ENCODE results near the gene FAM72A.
"Not testable (repeated sequence)": the region's sequence is repeated elsewhere in the genome, so short reads cannot be mapped to it uniquely, and the experiment has no call there.

DNA sequence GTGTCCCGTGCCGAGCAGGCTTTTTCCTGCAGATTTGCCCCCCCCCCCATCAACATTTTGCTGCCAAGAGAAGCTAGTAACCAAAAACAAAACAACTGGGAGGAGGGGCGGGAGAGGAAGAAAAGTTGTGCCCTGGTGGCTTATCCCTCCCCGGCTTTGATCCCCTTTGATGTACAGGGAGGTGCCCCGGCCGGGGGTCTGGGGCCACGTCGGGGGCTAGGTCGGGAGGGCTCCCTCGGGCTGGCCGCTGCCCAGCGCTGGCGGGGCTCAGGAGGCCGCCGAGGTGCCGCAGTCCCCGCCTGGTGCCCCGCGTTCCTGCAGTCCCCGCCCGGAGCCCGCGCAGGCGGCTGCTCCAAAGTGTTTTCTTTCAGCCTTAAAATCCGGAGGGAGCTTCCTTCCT is 2.2 kb upstream of the FAM72A start:
- TF ChIP-seq, protein P1, sequence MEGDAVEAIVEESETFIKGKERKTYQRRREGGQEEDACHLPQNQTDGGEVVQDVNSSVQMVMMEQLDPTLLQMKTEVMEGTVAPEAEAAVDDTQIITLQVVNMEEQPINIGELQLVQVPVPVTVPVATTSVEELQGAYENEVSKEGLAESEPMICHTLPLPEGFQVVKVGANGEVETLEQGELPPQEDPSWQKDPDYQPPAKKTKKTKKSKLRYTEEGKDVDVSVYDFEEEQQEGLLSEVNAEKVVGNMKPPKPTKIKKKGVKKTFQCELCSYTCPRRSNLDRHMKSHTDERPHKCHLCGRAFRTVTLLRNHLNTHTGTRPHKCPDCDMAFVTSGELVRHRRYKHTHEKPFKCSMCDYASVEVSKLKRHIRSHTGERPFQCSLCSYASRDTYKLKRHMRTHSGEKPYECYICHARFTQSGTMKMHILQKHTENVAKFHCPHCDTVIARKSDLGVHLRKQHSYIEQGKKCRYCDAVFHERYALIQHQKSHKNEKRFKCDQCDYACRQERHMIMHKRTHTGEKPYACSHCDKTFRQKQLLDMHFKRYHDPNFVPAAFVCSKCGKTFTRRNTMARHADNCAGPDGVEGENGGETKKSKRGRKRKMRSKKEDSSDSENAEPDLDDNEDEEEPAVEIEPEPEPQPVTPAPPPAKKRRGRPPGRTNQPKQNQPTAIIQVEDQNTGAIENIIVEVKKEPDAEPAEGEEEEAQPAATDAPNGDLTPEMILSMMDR (IDR thresholded peaks at IDR 0.05) = not testable (repeated sequence)
- TF ChIP-seq EZH2, EZH2phosphoT487 (IDR thresholded peaks at IDR 0.05): not testable (repeated sequence)

Measured in neural progenitor cell (in vitro differentiated cells).